Nephron progenitor cell (in vitro differentiated cells): ENCODE results near the gene ATRN.
"Not testable (repeated sequence)": the region's sequence is repeated elsewhere in the genome, so short reads cannot be mapped to it uniquely, and the experiment has no call there.

Source experiments
- DNase-seq: peaks from one replicate; pipeline ENCODE4 v3.0.0; 2021
- H3K27ac Mint-ChIP-seq: 2 replicates; pipeline ENCODE4 v1.8.0; 2021; ENCODE audit warnings: mild to moderate bottlenecking, moderate library complexity, mixed read lengths
- H3K27me3 Mint-ChIP-seq: 2 replicates; pipeline ENCODE4 v1.8.0; 2021; ENCODE audit warnings: mild to moderate bottlenecking, low read depth, mixed read lengths; ENCODE audit not compliant: poor library complexity
- H3K36me3 Mint-ChIP-seq: 2 replicates; pipeline ENCODE4 v1.8.0; 2021; ENCODE audit warnings: low read depth, mixed read lengths
- H3K4me1 Mint-ChIP-seq: 2 replicates; pipeline ENCODE4 v1.8.0; 2021; ENCODE audit warnings: mixed read lengths
- H3K4me3 Mint-ChIP-seq: 2 replicates; pipeline ENCODE4 v1.8.0; 2021; ENCODE audit warnings: mild to moderate bottlenecking, moderate library complexity, mixed read lengths
- H3K9me3 Mint-ChIP-seq: 2 replicates; pipeline ENCODE4 v1.8.0; 2021; ENCODE audit warnings: mild to moderate bottlenecking, moderate library complexity, mixed read lengths
- TF ChIP-seq, protein P1 (sequence below): fragments of 200-600 bp; sonication (generic); IDR thresholded peaks from 2 replicates; pipeline ENCODE4 v1.5.0; 2021; ENCODE audit warnings: antibody characterized with exemption

The ATRN gene

DNA sequence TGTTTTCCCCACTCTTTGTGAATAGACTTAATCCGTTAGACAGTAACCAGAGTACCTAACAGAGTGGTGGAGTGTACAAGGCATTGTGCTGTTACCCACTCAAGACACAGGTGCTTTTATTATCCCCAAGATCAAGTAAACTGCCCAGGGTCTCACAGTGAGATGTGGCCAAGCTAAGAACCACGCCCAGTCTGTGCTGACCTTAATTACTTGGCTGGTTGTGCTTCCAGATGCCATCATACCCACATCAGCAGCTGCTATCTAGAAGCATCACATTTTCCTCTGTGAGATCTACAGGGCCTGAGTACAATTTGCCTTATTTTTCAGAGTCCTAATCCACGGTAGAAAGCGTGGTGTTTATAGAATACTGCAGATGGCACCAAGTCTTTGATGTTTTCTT lies 122.1 kb downstream of the ATRN start:
- Mint-ChIP-seq H3K27ac (no peak overlapping the region), H3K4me1 (peaks cover 4% of the 10 kb centered on the region), H3K9me3 (peaks cover 11% of the 10 kb centered on the region), H3K36me3 (peaks cover 51% of the 10 kb centered on the region), H3K4me3 (no peak overlapping the region), H3K27me3 (no peaks in the 10 kb centered on the region)
- TF ChIP-seq, protein P1, sequence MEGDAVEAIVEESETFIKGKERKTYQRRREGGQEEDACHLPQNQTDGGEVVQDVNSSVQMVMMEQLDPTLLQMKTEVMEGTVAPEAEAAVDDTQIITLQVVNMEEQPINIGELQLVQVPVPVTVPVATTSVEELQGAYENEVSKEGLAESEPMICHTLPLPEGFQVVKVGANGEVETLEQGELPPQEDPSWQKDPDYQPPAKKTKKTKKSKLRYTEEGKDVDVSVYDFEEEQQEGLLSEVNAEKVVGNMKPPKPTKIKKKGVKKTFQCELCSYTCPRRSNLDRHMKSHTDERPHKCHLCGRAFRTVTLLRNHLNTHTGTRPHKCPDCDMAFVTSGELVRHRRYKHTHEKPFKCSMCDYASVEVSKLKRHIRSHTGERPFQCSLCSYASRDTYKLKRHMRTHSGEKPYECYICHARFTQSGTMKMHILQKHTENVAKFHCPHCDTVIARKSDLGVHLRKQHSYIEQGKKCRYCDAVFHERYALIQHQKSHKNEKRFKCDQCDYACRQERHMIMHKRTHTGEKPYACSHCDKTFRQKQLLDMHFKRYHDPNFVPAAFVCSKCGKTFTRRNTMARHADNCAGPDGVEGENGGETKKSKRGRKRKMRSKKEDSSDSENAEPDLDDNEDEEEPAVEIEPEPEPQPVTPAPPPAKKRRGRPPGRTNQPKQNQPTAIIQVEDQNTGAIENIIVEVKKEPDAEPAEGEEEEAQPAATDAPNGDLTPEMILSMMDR, result no peak
- DNase-seq, result no peak

DNA sequence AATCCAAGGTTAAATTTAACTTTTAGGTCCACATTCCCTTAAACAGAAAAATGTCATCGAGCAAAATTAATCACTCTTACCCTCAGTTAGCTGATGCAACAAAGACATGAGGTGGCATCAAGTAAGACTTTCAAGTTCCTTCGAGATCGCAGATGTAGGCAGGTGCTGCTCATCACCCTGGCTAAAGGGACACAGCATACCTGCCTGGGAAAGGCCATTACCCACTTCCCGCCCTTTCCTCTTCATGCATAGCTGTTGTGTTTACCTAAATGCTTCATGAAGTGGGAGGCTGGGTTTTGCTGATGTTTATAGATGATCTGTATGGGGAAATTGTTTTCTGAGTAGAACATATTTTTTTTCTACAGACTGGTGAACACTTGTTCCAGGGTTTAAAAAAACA lies 124.7 kb downstream of the ATRN start:
- Mint-ChIP-seq H3K9me3 (no peaks in the 10 kb centered on the region), H3K4me1 (peaks cover 4% of the 10 kb centered on the region), H3K4me3 (no peak overlapping the region), H3K27ac (no peak overlapping the region), H3K36me3 (peaks cover 48% of the 10 kb centered on the region), H3K27me3 (no peaks in the 10 kb centered on the region)
- no peak for DNase-seq
- TF ChIP-seq, protein P1, result no peak

GRCh38 chr20:3603108-3603507 lies 132.3 kb downstream of the ATRN start:
- Mint-ChIP-seq H3K4me3 (no peak overlapping the region), H3K9me3 (no peaks in the 10 kb centered on the region), H3K27ac (no peak overlapping the region), H3K4me1 (no peaks in the 10 kb centered on the region), H3K36me3 (peaks cover 62% of the 10 kb centered on the region), H3K27me3 (peaks cover 3% of the 10 kb centered on the region)
- no peak for DNase-seq
- TF ChIP-seq, protein P1, result no peak

DNA sequence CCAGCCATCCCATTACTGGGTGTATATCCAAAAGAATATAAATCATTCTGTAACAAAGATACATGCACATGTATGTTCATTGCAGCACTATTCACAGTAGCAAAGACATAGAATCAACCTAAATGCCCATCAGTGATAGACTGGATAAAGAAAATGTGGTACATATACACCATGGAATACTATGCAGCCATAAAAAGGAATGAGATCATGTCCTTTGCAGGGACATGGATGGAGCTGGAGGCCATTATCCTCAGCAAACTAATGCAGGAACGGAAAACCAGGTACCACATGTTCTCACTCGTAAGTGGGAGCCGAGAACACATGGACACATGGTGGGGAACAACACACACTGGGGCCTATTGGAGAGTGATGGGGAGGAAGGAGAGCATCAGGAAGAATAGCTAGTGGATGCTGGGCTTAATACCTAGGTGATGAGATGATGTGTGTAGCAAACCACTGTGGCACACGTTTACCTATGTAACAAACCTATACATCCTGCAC lies 134.6 kb downstream of the ATRN start:
- not testable (repeated sequence) for H3K4me1 Mint-ChIP-seq, H3K9me3 Mint-ChIP-seq, H3K4me3 Mint-ChIP-seq, DNase-seq, H3K27me3 Mint-ChIP-seq, H3K27ac Mint-ChIP-seq
- H3K36me3 Mint-ChIP-seq, result peaks cover 67% of the 10 kb centered on the region

GRCh38 chr20:3606021-3606420 lies 135.2 kb downstream of the ATRN start:
- peaks cover 3% of the 10 kb centered on the region for H3K27me3 Mint-ChIP-seq
- TF ChIP-seq, protein P1, result no peak
- H3K27ac Mint-ChIP-seq, result peak overlapping the region; percentile 2
- H3K4me3 Mint-ChIP-seq, result no peak overlapping the region
- no peaks in the 10 kb centered on the region for H3K9me3 Mint-ChIP-seq
- no peaks in the 10 kb centered on the region for H3K4me1 Mint-ChIP-seq
- DNase-seq, result no peak
- peaks cover 63% of the 10 kb centered on the region for H3K36me3 Mint-ChIP-seq

GRCh38 chr20:3611901-3612300 lies 141.1 kb downstream of the ATRN start:
- peaks cover 29% of the 10 kb centered on the region for H3K36me3 Mint-ChIP-seq
- TF ChIP-seq, protein P1, result no peak
- H3K9me3 Mint-ChIP-seq, result no peaks in the 10 kb centered on the region
- H3K4me3 Mint-ChIP-seq, result no peak overlapping the region
- DNase-seq, result no peak
- H3K27ac Mint-ChIP-seq, result no peak overlapping the region
- peaks cover 26% of the 10 kb centered on the region for H3K4me1 Mint-ChIP-seq
- no peaks in the 10 kb centered on the region for H3K27me3 Mint-ChIP-seq
